Tibial nerve (tissue), 4 donors: Measurements from ENCODE around the gene IL17F. TPM values are rescaled to one million over a fixed set of nuclear protein-coding genes. Genes with fewer than 3 reads are reported as not detected.
A peak's percentile ranks its signal among the peaks of the same experiment; 100 is the strongest.

Source experiments
- DNase-seq, 2 donors: peaks; one replicate each; pipeline ENCODE4 v3.0.0-alpha.2; 2019; ENCODE audit warnings: low spot score in 2 of 2
- H3K27ac ChIP-seq, 4 donors: fragments of 200-600 bp; sonication (generic) in 3 of 4; one replicate each; pipeline ENCODE4 v1.5.1; 2017 to 2019; ENCODE audit warnings: mild to moderate bottlenecking in 1 of 4
- H3K27me3 ChIP-seq, 2 donors: fragments of 200-600 bp; sonication (generic) in 1 of 2; one replicate each; pipeline versions ENCODE4 v1.5.1 to v1.6.0; 2017 to 2019
- H3K36me3 ChIP-seq, 3 donors: fragments of 200-600 bp; sonication (generic); one replicate each; pipeline ENCODE4 v1.5.1; 2018 to 2019
- H3K4me1 ChIP-seq, 4 donors: fragments of 200-600 bp; sonication (generic) in 3 of 4; one replicate each; pipeline ENCODE4 v1.5.1; 2017 to 2019
- H3K4me3 ChIP-seq, 4 donors: fragments of 200-600 bp; sonication (generic) in 3 of 4; one replicate each; pipeline ENCODE4 v1.5.1; 2017 to 2019; ENCODE audit warnings: mild to moderate bottlenecking in 1 of 4, moderate library complexity in 1 of 4
- H3K9me3 ChIP-seq, 4 donors: fragments of 200-600 bp; sonication (generic) in 3 of 4; one replicate each; pipeline ENCODE4 v1.5.1; 2017 to 2019
- EP300 ChIP-seq, 2 donors: sonication (generic); formaldehyde crosslinking; IDR thresholded peaks; one replicate each; pipeline ENCODE4 v1.6.1; 2017; ENCODE audit warnings: antibody characterized with exemption in 2 of 2, mild to moderate bottlenecking in 1 of 2
- POLR2A ChIP-seq, 2 donors: fragments of 450-650 bp; IDR thresholded peaks; one replicate each; pipeline ENCODE4 v1.6.1; 2017; ENCODE audit warnings: antibody characterized with exemption in 2 of 2, mild to moderate bottlenecking in 2 of 2, moderate library complexity in 2 of 2
- WGBS, 2 donors: methylation state at CpG; one replicate each; pipeline ENCODE4 v1.1.5; 2018; 5-methylcytosine and 5-hydroxymethylcytosine counted together
- total RNA-seq, 4 donors: library from RNA; depleted of rRNA; stranded (reverse); fragments of >200 nt; gene quantifications; one replicate each; pipeline ENCODE4 v1.1.0, GENCODE V29; 2016
- TF ChIP-seq, protein P1 (sequence below), 5 experiments: fragments of 200-600 bp in 3 of 5; fragments of 450-650 bp in 2 of 5; sonication (generic) in 3 of 5; IDR thresholded peaks; one replicate each; pipeline ENCODE4 v1.5.1; 2016 to 2019; ENCODE audit warnings: antibody characterized with exemption in 5 of 5, mild to moderate bottlenecking in 3 of 5, moderate library complexity in 2 of 5

Gene IL17F
- total RNA-seq, 4 donors from 2014 or later = not detected

DNA sequence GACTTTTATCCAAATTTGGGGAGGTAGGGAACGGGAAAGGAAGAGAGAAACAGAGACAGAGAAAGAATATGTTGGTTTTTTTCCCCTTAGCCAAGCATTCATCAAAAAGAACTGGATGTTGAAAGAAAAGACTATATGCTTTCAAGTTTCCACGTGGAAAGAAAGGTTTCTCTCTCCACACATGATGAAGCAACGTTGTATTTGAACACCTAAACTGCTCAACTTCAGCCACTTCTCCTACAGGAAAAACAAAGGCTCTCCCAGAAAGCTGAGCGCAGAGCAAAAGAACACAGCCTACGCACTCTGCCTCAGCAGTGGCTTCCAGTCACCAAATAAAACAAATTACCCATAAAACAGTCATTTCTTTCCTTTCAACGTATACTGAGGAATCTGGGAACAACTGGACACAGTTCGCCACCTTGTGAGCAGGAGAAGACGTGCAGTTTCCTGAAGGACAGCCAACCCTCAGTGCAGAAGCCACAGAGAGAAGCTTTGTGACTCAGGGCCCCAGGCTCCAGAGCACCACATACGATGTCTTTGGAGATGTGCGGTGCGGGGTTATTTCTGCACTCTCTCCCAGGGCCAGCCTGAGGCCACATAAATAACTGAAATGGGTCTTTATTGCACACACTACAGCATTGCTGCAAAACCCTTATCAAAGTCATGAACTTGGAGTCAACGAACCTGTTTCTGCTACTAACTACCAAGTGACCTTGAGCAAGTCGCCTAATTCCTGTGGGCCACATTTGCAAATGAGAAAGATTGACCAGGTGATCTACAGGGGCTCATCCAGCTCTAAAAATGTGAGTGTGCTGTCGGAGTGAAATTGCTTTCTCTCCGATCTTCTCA is 10.1 kb downstream of the IL17F start:
- no peak for DNase-seq
- WGBS, 2 donors = 33 to 51% methylated on average over 15 of the region's 15 CpGs
- TF ChIP-seq, protein P1, sequence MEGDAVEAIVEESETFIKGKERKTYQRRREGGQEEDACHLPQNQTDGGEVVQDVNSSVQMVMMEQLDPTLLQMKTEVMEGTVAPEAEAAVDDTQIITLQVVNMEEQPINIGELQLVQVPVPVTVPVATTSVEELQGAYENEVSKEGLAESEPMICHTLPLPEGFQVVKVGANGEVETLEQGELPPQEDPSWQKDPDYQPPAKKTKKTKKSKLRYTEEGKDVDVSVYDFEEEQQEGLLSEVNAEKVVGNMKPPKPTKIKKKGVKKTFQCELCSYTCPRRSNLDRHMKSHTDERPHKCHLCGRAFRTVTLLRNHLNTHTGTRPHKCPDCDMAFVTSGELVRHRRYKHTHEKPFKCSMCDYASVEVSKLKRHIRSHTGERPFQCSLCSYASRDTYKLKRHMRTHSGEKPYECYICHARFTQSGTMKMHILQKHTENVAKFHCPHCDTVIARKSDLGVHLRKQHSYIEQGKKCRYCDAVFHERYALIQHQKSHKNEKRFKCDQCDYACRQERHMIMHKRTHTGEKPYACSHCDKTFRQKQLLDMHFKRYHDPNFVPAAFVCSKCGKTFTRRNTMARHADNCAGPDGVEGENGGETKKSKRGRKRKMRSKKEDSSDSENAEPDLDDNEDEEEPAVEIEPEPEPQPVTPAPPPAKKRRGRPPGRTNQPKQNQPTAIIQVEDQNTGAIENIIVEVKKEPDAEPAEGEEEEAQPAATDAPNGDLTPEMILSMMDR (IDR thresholded peaks at IDR 0.05) = peak in 2 of 5 experiments; percentile 16 to 25
- TF ChIP-seq EP300 (IDR thresholded peaks at IDR 0.05) = no peak
- Histone ChIP-seq H3K9me3 (no peaks in the 10 kb centered on the region), H3K27me3 (no peaks in the 10 kb centered on the region), H3K4me1 (no peaks in the 10 kb centered on the region), H3K4me3 (no peak overlapping the region), H3K36me3 (no peaks in the 10 kb centered on the region), H3K27ac (no peak overlapping the region)

DNA sequence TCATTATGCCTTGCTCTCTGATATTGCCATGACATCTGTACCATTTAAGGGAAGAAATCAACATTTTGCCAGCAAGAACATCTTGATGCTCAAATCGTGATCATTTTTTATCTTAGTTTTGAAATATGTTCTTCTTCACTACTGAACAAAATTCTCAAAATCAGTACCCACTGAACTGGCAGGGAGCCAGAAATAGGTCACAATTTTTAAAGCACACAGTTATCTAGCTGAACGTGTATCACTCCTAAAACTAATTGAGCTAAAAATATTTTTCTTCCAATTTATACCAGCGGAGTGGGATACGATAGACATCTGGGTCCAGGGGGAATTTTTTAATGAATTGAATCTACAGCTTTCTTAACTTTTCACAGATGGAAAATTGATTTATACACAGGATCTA is 11.3 kb downstream of the IL17F start:
- H3K36me3 ChIP-seq = no peaks in the 10 kb centered on the region
- H3K4me1 ChIP-seq = no peaks in the 10 kb centered on the region
- H3K27me3 ChIP-seq = no peaks in the 10 kb centered on the region
- H3K27ac ChIP-seq = no peak overlapping the region
- no peak for DNase-seq
- 63 to 66% methylated on average over 4 of the region's 4 CpGs for WGBS, 2 donors
- H3K9me3 ChIP-seq = no peaks in the 10 kb centered on the region
- H3K4me3 ChIP-seq = no peak overlapping the region
- TF ChIP-seq EP300 (IDR thresholded peaks at IDR 0.05) (no peak), POLR2A (IDR thresholded peaks at IDR 0.05) (no peak)
- TF ChIP-seq, protein P1 (IDR thresholded peaks at IDR 0.05) = no peak

DNA sequence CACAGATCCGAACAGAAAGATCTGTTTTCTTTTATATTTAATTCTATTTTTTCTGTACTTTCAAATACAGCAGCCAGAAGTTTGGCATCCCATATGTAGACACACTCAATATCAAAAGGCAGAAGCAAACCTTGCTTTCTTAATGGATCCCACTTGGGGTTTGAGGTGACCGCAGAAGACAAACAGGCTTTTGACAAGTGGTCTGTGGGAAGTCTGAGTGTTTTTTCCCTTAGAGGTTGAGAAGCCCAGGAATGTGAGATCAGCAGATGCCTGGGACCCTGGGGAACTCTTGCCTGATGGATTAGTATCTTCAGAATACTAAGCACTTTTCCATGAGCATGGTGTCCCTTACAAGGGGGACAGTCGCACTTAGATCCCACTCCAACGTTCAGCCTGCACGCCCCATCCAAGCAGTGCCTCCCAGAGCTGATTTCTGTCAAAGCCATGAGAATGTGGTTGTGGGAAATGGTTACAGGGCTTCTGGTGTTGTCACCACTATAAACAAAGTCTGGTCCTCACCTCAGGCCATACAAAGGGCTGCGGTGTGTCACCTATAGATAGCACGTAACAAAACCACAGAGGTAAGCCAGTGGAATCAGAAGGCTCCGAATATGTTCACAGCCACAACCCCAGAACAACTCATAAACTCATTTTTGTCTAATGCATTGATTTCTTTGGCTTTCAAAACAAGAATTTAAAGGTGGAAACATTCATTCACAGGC is 12.7 kb downstream of the IL17F start:
- Histone ChIP-seq H3K36me3 (no peaks in the 10 kb centered on the region), H3K4me1 (no peaks in the 10 kb centered on the region), H3K27ac (no peak overlapping the region), H3K9me3 (no peaks in the 10 kb centered on the region), H3K27me3 (no peaks in the 10 kb centered on the region), H3K4me3 (no peak overlapping the region)
- WGBS, 2 donors = 79 to 87% methylated on average over 8 of the region's 8 CpGs
- TF ChIP-seq, protein P1 (IDR thresholded peaks at IDR 0.05) = no peak
- no peak for TF ChIP-seq EP300 (IDR thresholded peaks at IDR 0.05)
- TF ChIP-seq POLR2A (IDR thresholded peaks at IDR 0.05) = no peak
- no peak for DNase-seq

DNA sequence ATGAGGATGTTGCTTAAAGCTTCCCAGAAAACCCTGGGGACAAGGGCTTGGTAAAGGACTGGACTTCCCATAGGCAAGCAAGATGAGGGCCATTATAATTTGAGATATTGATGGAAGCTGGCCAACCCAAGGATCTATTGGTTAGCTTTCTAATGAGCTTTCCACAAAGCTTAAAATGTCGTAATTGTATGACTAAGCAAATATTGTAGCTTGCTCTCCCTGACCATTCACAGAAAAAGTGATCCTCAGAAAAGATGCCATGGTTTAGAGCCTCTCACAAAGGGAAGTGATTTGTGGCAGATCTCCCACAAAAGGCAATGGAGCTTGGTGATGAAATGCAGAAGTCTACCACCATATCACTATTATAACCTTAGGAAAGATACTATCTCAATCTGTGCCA is 13.6 kb downstream of the IL17F start:
- H3K4me3 ChIP-seq = no peak overlapping the region
- DNase-seq = no peak
- TF ChIP-seq, protein P1 (IDR thresholded peaks at IDR 0.05) = no peak
- TF ChIP-seq EP300 (IDR thresholded peaks at IDR 0.05) = no peak
- TF ChIP-seq POLR2A (IDR thresholded peaks at IDR 0.05) = no peak
- WGBS, 2 donors = 64 to 70% methylated on average over 1 of the region's 1 CpG
- H3K4me1 ChIP-seq = no peaks in the 10 kb centered on the region
- H3K27ac ChIP-seq = no peak overlapping the region
- H3K9me3 ChIP-seq = no peaks in the 10 kb centered on the region
- no peaks in the 10 kb centered on the region for H3K27me3 ChIP-seq
- no peaks in the 10 kb centered on the region for H3K36me3 ChIP-seq

DNA sequence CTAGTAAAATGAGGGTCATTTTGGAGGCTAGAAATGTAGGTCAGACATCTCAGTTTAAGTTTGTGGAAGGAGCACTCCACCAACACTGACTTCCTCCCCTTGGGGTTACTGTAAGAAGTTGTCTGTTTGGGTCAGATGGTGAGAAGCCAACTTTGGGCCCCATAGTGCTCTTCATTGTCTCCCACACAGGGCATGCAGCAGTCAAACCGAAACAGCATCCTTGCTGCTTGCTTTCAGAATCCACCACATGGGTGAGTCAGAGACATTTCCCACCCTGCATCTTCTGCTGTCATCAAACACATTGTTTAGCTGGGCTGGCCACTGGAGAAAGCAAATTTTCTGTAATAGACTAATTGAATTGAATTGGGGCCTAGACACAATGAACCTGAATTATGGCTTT is 16.8 kb downstream of the IL17F start:
- no peak overlapping the region for H3K27ac ChIP-seq
- DNase-seq = no peak
- no peaks in the 10 kb centered on the region for H3K36me3 ChIP-seq
- no peaks in the 10 kb centered on the region for H3K27me3 ChIP-seq
- no peak for TF ChIP-seq POLR2A (IDR thresholded peaks at IDR 0.05)
- no peak for TF ChIP-seq EP300 (IDR thresholded peaks at IDR 0.05)
- TF ChIP-seq, protein P1 (IDR thresholded peaks at IDR 0.05) = no peak
- no peaks in the 10 kb centered on the region for H3K9me3 ChIP-seq
- 38 to 60% methylated on average over 1 of the region's 1 CpG for WGBS, 2 donors
- no peaks in the 10 kb centered on the region for H3K4me1 ChIP-seq
- no peak overlapping the region for H3K4me3 ChIP-seq
